HG03045 (cell line): ENCODE data around the gene CST9L.

ENCODE experiments used
- ATAC-seq: cut with Tn5 transposase; IDR thresholded peaks from one replicate; pipeline ENCODE4 v1.9.1; 2021; ENCODE audit warnings: mild to moderate bottlenecking, moderate library complexity; ENCODE audit not compliant: unreplicated experiment

The CST9L gene

GRCh38 chr20:23568320-23568970 lies at the start of gene CST9L:
Gene CST9L, minus strand, starts transcription at chr20:23568484. Its CDS starts 34 bp downstream, at chr20:23568450.
- ATAC-seq, result no peak

- no peak for ATAC-seq
Measured at GRCh38 chr20:23614163-23614562, 45.9 kb upstream of the CST9L start.

DNA sequence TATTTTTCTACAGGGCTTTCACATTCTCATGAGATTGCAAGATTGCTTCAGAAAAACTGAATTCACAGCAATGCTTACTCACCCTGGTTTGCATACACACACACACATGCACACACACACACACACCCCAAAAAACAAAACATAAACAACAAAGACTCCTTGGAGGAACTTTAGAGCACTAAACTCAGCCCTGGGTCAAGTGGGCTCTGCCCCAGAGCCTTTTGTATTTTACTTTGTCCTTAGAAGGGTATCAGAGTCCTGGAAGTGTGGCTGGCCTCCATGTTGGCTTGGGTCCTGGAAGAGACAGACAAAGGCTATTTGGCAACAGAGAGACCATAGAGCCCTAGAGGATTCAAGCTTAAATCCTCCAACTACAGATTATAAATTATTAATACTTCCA lies 45.4 kb upstream of the CST9L start:
- no peak for ATAC-seq

GRCh38 chr20:23612396-23612795 lies 44.1 kb upstream of the CST9L start:
- no peak for ATAC-seq

DNA sequence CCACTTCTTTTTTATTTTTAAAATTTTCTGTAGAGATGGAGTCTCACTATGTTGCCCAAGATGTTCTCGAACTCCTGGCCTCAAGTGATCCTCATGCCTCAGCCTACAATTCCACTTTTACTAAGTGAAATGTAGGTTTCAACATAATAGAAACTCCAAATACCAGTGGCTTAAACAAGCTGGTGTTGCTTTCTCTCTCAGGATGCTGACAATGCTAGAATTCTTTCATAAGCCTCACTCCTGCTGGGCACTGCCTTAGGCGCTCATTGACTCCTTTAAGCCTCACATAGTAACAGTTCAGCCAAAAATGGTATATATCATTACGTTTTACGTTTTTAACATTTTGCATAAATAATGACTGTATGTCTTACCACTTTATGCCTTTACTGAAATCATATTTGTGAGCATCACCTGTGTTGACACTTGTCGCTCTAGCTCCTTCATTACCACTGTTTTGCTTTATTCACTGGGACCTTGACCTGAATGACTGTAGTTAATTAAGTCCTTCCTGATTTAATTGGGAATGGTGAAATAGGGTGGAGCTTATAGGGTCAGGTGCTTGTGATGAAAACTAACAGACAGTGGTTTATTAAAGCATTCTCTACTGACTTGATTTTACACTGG lies 41.3 kb upstream of the CST9L start:
- no peak for ATAC-seq

DNA sequence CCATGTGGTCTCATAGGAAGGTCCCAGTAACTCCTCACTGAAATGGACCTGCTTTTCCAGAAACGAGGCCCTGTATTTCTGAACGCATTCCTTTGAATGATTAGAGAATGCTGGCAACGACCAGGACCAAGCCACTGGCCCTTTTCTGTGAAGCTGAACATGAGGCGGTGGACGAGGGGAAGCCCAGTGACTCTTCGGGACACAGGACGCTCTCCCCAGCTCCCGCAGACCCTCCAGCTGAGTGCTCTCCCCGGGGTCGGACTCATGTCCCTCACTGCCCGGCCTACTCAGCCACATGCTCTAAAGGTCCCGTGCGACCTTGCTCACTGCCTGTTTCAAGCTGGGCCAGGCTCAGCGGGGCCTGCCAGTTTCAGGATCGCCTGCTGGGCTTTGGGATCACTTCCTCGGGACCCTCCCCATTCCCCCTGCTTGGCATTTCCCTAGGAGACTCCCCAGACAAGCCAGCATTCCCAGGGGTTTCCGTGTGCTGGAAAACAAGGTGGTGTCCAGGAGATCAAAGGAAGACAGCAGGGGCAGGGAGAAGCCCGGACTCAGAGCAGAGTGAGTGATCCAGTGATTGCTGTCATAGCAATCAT lies 40.1 kb upstream of the CST9L start:
- ATAC-seq, result no peak

- ATAC-seq, result no peak
Measured at GRCh38 chr20:23607497-23608245, 39.4 kb upstream of the CST9L start.

GRCh38 chr20:23606652-23607049 lies 38.4 kb upstream of the CST9L start:
- ATAC-seq, result no peak

DNA sequence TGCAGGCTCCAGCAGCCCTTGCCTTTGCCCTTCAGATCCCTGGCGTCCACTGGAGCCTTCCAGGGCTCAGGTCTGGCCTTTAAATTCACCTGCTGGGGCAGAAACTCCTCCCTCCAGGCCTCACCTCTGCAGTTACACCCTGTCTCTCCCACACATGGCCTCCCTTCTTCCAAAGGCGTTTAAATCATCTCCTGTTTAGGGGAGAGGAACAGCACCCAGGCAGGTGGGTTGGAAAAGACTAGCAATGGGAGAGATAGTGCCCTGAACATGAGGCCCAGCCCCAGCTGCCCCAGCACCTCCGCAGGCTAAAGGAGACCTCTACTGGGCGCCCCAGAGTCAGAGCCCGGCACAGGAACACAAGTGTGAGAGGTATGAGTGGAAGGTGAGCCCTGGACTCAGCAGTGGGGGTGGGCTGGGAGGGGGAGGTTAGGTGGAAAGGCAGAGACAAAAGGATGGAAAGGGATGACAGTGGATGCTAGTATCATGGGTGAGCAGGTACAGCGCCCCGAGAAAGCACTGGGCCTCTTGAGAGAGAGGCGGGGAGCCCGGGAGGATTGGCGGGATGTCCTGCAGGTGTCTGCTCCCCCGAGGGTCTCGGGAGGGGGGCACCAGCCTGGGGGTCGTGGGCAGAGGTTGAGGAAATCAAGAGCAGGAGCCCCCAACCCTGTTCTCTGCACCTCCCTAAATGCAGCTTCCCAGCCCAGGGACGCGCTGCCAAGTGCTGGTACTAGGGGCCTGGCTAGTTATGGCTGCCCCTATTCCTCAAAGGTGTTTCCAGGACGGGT lies 37.8 kb upstream of the CST9L start, which contains the start of gene CST9:
CST9 (minus strand) TSS at position 51 of the 785 bp plus-strand sequence. CDS start 53 bp downstream, outside the sequence.
- no peak for ATAC-seq

DNA sequence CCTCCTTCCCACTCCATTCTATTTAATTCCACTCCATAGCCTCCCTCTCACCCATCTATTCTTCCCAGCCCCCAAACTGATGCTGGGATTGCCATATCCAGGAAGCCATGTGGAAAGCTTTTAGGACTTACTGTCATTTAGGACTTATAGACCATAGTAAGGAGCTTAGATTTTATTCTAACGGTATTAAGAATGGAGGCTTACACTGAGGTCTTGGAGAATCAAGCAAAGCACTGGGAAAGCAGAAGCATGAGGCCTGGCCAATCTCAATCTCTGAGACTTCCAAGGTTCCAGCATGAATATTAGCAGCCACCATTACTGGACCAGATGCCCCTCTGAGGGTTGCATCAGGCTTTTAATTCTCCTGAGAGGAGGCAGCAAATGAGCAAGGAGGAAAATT lies 36.0 kb upstream of the CST9L start:
- no peak for ATAC-seq

DNA sequence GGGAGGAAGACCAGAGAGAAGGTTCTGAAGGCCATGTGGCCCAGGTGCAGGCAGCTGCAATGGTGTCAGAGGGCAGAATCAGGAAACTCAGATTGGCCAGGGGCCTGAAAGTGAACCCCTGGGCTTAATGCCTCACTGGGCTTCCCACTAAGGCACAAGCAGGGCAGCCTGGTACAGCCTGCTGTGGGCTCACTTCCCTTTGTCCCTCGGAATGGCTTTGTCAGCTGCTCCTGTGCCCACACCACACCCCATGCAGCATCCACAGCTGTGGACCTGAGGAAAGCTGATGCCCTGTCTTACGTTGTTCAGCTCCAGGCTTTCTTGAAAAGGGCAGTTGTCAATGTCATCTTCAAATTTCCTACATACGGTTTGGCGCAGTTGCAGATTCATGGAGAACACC lies 35.0 kb upstream of the CST9L start:
- ATAC-seq, result no peak

DNA sequence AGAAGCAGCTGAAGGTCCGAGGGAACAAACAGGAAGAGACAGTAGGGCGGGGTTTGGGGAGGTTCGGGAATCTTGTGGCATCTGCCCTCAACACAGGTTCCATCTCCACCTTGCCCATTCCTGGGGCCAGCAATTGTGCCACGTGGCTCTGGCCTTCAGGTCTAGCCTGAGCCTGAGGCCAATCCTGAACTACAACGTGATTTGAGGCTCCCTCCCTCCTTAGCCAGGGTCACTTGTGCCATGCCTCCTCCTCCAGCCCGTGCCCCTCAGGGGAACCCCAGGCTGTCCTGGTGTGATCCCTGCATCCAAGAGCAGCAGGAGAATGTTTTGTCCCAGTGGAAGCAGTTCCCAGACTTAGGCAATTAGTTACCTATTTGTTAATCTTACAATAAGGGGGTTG lies 34.4 kb upstream of the CST9L start:
- no peak for ATAC-seq

DNA sequence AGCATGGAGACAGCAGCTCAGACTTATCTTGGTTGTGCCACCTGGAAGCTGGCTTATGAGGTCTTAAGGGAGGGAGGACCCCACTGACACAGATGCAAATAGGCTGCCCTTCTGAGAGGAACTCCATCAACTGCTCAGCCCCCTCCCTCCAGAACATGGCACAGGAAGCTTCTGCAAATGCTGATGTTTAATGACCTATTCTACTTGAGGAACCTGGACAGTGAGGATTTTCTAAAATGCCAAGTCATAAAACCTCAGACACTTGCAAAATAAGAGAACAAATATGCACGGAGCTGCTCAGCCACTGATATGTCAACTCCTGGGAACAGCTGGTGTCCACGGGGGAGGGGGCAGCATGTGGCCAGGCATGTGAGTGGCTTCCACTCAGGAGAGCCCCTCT lies 34.0 kb upstream of the CST9L start:
- ATAC-seq, result no peak

DNA sequence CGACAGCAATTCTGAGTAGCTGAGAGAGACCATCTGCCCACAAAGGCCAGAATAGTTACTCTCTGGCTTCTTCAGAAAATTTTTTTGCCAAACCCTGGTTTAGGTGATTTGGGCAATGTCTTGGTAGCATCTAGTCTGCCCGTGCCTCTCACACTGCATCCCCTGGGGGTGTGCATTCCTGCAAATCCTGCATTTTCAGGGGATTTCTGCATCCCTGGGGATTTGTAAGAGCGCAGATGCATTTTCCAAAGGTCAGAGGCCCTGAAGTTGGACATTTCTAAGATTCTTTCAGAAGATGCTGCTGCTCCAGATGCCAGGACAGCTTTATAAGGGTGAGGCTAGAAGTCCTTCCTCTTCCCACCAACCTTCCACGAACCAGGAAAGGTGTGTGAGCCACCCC lies 33.4 kb upstream of the CST9L start:
- no peak for ATAC-seq

GRCh38 chr20:23598481-23598880 lies 30.2 kb upstream of the CST9L start:
- ATAC-seq, result no peak

DNA sequence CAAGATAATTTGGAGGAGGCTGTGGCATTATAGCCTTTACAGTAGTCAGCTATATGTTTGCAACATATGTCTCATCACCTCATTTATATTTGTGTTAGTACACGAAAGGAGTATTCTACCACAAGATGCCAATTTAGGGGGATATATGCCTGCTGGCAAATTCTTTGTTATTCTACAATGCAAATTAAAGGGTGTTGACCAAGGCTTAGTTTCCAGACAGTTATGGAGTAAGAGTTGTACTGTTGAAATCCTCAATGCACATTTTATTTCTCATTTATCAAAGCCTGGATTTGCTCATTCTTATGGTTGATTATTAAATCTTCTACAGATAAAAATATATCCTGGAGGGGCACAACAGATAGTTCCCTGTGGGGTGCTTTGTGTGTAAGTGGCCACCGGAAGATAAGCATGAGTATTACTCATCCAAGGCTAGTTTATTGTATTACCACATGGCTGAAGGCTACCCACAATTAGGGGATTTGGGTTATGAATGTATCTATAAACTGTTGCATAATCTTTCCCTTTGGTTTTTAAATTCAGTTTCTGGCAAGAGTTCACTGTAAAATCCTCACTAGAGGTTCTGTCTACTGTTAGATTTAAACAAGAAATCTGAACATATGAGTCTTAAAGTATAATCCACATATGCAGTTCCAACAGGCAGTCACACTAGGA lies 28.4 kb upstream of the CST9L start:
- no peak for ATAC-seq

GRCh38 chr20:23595941-23596340 lies 27.7 kb upstream of the CST9L start:
- no peak for ATAC-seq

DNA sequence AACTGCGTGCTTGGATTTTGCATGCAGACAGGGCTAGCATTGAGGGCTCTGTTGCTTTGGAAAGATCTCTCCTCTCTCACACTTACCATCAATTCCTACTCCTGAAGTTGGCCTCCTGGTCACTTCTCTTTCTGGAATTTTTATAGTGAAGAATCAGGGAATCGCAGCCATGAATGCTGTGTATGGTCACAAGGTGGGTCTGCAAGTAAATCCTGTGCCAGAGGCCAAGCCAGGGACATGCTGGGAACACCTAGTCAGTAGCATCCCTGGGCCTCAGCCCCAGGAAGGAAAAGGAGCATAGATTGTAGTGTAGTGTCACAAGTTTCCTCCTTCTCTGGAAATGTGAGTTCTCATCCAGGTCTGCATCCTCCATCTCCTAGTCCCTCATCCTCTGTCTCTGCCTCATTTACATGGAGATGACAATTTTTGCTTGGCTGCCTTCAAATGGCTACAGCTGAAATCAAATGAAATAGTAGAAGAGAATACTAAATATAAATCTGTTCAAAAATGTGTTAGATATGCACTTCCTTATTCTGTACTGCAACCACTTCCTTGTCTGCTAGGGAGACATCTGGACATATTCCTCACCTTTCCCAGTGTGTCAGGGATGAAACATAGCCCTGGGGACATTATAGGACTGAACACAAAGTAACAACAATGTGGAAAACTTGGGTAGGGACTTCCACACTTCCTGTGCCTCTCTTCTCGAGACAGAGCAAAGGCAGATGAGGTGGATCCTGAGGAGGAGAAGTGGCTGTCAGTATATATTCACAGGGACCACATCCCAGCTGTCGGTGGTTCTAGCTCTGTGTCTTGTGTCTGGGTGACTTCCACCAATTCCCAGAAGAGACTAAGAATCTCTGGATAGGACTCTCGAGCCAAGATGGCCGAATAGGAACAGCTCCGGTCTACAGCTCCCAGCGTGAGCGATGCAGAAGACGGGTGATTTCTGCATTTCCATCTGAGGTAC lies 20.4 kb upstream of the CST9L start:
- ATAC-seq, result no peak

GRCh38 chr20:23587631-23588030 lies 19.3 kb upstream of the CST9L start:
- no peak for ATAC-seq
